Left ventricle myocardium inferior (tissue), 1 donor: ENCODE results near the gene CD2AP. TPM values are rescaled to one million over a fixed set of nuclear protein-coding genes. Genes with fewer than 3 reads are reported as not detected.

Source experiments
- DNase-seq: peaks from one replicate; pipeline ENCODE4 v3.0.0-alpha.2; 2020
- H3K27ac ChIP-seq: fragments of 200-600 bp; replicated peaks from 2 replicates; pipeline ENCODE4 v1.8.0; 2021
- H3K27me3 ChIP-seq: fragments of 200-600 bp; 2 replicates; pipeline ENCODE4 v1.8.0; 2021; ENCODE audit warnings: low read depth
- H3K36me3 ChIP-seq: fragments of 200-600 bp; 2 replicates; pipeline ENCODE4 v1.8.0; 2021
- H3K4me1 ChIP-seq: fragments of 200-600 bp; 2 replicates; pipeline ENCODE4 v1.8.0; 2021
- H3K4me3 ChIP-seq: fragments of 200-600 bp; 2 replicates; pipeline ENCODE4 v1.8.0; 2021; ENCODE audit warnings: mild to moderate bottlenecking, moderate library complexity
- H3K9me3 ChIP-seq: fragments of 200-600 bp; replicated peaks from 2 replicates; pipeline ENCODE4 v1.8.0; 2021
- intact Hi-C: fragments of 100-400 bp; cut with micrococcal nuclease; formaldehyde crosslinking; loops from one replicate; pipeline ENCODE4 v1.11.0; 2022
- total RNA-seq: library from RNA; stranded (reverse); fragmentation: NEBNext Ultra II Directional; extraction: Animal tissue kit (Norgen Biotek cat#: 25700); gene quantifications from one replicate; pipeline ENCODE4 v1.2.1, GENCODE V29; 2021
- TF ChIP-seq, protein P1 (sequence below): fragments of 200-600 bp; IDR thresholded peaks from 2 replicates; pipeline ENCODE4 v1.8.0; 2021; ENCODE audit warnings: antibody characterized with exemption, mild to moderate bottlenecking, borderline replicate concordance
- donor health status: DM: no; HTN: yes; CAD: no; lungs with severe emphysema.

Gene CD2AP
- total RNA-seq, 1 donor from 2014 or later = 9.9 TPM

DNA sequence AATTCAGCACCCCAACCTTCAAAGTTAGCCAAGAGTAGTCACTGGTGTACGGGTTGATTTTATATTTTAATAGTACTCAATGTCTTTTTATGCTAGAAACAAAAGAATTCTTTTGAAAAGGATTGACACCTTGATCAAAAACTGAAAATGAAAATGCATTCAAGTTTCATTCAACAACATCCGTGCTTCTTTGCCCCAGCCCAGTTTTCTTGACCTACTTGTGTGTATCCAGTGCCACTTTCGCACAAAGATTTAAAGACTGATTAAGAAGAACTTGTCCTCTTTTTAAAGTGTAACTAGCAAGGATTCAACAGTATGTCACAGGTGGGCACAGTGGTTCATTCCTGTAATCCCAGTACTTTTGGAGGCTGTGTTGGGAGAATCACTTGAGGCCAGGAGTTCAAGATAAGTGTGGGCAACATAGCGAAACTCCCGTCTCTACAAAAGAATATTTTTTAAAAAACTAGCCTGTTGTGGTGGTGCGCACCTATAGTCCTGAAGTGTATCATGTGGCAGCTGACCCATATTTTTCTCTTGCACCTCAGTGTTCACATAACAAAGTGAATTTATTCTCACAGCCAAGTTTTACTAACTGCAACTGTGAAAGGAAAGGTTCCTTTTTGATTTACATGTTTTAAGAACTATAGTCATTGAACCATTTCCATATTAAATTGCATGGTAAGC lies 22.7 kb upstream of the CD2AP start:
- Histone ChIP-seq H3K27me3 (no peaks in the 10 kb centered on the region), H3K9me3 (no peaks in the 10 kb centered on the region), H3K27ac (no peak overlapping the region), H3K4me1 (no peaks in the 10 kb centered on the region), H3K4me3 (no peak overlapping the region), H3K36me3 (no peaks in the 10 kb centered on the region)
- intact Hi-C loops = no loop called here
- TF ChIP-seq, protein P1, sequence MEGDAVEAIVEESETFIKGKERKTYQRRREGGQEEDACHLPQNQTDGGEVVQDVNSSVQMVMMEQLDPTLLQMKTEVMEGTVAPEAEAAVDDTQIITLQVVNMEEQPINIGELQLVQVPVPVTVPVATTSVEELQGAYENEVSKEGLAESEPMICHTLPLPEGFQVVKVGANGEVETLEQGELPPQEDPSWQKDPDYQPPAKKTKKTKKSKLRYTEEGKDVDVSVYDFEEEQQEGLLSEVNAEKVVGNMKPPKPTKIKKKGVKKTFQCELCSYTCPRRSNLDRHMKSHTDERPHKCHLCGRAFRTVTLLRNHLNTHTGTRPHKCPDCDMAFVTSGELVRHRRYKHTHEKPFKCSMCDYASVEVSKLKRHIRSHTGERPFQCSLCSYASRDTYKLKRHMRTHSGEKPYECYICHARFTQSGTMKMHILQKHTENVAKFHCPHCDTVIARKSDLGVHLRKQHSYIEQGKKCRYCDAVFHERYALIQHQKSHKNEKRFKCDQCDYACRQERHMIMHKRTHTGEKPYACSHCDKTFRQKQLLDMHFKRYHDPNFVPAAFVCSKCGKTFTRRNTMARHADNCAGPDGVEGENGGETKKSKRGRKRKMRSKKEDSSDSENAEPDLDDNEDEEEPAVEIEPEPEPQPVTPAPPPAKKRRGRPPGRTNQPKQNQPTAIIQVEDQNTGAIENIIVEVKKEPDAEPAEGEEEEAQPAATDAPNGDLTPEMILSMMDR = no peak
- no peak for DNase-seq

GRCh38 chr6:47455533-47456209 lies 21.9 kb upstream of the CD2AP start:
- H3K4me1 ChIP-seq = no peaks in the 10 kb centered on the region
- H3K9me3 ChIP-seq = no peaks in the 10 kb centered on the region
- H3K27me3 ChIP-seq = no peaks in the 10 kb centered on the region
- DNase-seq = no peak
- intact Hi-C loops = no loop called here
- no peaks in the 10 kb centered on the region for H3K36me3 ChIP-seq
- H3K4me3 ChIP-seq = no peak overlapping the region
- H3K27ac ChIP-seq = no peak overlapping the region
- TF ChIP-seq, protein P1 = no peak

GRCh38 chr6:47456536-47456975 lies 21.0 kb upstream of the CD2AP start:
- H3K4me1 ChIP-seq = no peaks in the 10 kb centered on the region
- intact Hi-C loops = no loop called here
- TF ChIP-seq, protein P1 = no peak
- no peaks in the 10 kb centered on the region for H3K27me3 ChIP-seq
- no peak overlapping the region for H3K4me3 ChIP-seq
- H3K27ac ChIP-seq = no peak overlapping the region
- no peak for DNase-seq
- no peaks in the 10 kb centered on the region for H3K36me3 ChIP-seq
- H3K9me3 ChIP-seq = no peaks in the 10 kb centered on the region

- TF ChIP-seq, protein P1 = no peak
- Histone ChIP-seq H3K9me3 (no peaks in the 10 kb centered on the region), H3K27ac (no peak overlapping the region), H3K36me3 (no peaks in the 10 kb centered on the region), H3K4me3 (no peak overlapping the region), H3K4me1 (no peaks in the 10 kb centered on the region), H3K27me3 (no peaks in the 10 kb centered on the region)
- no peak for DNase-seq
- intact Hi-C loops = no loop called here
Measured at GRCh38 chr6:47457370-47457769, 20.2 kb upstream of the CD2AP start.

DNA sequence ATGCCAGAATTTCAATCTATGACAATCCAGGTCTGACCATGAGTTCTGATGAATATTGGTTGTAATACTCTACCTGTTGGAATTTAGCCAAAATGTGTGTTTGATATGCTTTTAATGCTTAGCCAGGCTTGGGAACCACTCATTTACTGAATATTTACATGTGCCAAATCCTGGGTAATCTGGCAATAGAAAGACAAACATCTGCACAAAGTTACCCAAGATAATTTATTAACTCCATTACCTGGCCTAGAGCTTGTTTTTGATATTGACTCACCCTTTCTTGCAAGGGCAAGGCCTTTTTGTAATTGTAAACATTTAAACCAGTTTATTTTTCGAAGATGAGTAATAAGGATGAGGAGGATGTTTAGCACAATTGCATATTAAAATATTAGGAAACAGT lies 13.5 kb upstream of the CD2AP start:
- DNase-seq = no peak
- TF ChIP-seq, protein P1 = no peak
- no peaks in the 10 kb centered on the region for H3K36me3 ChIP-seq

More for the DNA sequence above, 13.5 kb upstream of the CD2AP start:
- Histone ChIP-seq H3K4me1 (no peaks in the 10 kb centered on the region), H3K9me3 (peaks cover 6% of the 10 kb centered on the region), H3K4me3 (no peak overlapping the region), H3K27ac (no peak overlapping the region), H3K27me3 (no peaks in the 10 kb centered on the region)
- intact Hi-C loops = no loop called here
